HG03135 (cell line): ENCODE results near the gene KLF14.
"Not testable (repeated sequence)": the region's sequence is repeated elsewhere in the genome, so short reads cannot be mapped to it uniquely, and the experiment has no call there.

Experiments
- ATAC-seq: cut with Tn5 transposase; IDR thresholded peaks from one replicate; pipeline ENCODE4 v1.9.1; 2021; ENCODE audit warnings: mild to moderate bottlenecking, moderate library complexity; ENCODE audit not compliant: unreplicated experiment

Gene KLF14

GRCh38 chr7:130721486-130722277 lies 12.3 kb downstream of the KLF14 start:
- no peak for ATAC-seq

GRCh38 chr7:130719541-130719940 lies 14.5 kb downstream of the KLF14 start:
- ATAC-seq: no peak

- no peak for ATAC-seq
These were observed 21.6 kb downstream of the KLF14 start for GRCh38 chr7:130712416-130712815.

GRCh38 chr7:130708766-130709165 lies 25.2 kb downstream of the KLF14 start:
- ATAC-seq: no peak

- ATAC-seq: no peak
These were observed 26.0 kb downstream of the KLF14 start for GRCh38 chr7:130708001-130708400.

GRCh38 chr7:130703851-130704250 lies 30.2 kb downstream of the KLF14 start:
- ATAC-seq: no peak

- no peak for ATAC-seq
These were observed 32.4 kb downstream of the KLF14 start for GRCh38 chr7:130701650-130702049.

GRCh38 chr7:130700760-130701159 lies 33.2 kb downstream of the KLF14 start:
- ATAC-seq: no peak

- no peak for ATAC-seq
These were observed 34.3 kb downstream of the KLF14 start for GRCh38 chr7:130699686-130700085.

GRCh38 chr7:130697820-130698219 lies 36.2 kb downstream of the KLF14 start:
- ATAC-seq: no peak

- no peak for ATAC-seq
These were observed 38.2 kb downstream of the KLF14 start for GRCh38 chr7:130695840-130696239.

- ATAC-seq: not testable (repeated sequence)
These were observed 41.6 kb downstream of the KLF14 start for GRCh38 chr7:130692396-130692795.

- no peak for ATAC-seq
These were observed 44.3 kb downstream of the KLF14 start for GRCh38 chr7:130689683-130690082.

GRCh38 chr7:130683026-130683425 lies 51.0 kb downstream of the KLF14 start:
- no peak for ATAC-seq
